Measurements from ENCODE around the gene PRCC. TPM values are rescaled to one million over a fixed set of nuclear protein-coding genes. Genes with fewer than 3 reads are reported as not detected.

Gene PRCC
- total and polyA plus RNA-seq, 2 of the 13 experiments (the other 11 are each of a cell fraction or from before 2014, with no cell fraction given) = 24.2 to 40.5 TPM

DNA sequence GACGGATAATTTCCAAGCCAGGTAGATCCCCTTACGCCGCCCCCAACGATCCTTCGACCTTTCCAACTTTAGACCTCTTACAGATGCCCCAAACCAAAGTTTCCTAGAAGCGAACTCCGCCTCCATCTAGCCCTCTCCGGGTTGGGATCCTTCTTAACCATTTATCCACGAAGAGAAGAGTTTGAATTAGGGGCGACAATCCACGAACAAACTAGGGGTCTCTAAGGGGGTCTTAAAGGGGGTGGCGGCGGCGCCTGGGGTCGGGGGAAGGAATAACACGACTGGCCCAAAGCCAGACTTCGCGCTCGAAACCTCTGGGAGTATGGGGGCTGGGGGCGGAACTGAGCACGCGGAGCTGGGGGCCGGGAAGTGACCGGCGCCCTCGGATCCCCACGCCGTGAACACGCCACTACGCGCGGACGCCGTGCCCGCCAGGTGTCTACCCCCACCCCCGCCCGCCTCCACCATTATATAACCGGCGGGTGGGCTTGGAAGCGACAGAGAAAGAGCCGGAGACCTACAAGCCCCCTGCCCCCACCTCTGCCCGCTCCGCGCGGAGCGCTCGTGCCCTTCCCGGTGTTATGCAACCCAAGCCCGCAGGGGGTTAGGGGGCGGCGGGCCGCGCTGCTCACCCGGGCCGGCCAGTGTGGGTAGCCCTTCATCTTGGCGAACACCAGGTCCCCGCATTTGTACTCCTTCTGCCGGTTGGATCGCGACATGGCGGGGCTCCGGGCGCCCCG is 16.5 kb upstream of the PRCC start (continued):
- TF ChIP-seq GTF3A (CRISPR knock-in tag; conservative IDR thresholded peaks at IDR 0.05) = no peak
- TF ChIP-seq, protein P1, sequence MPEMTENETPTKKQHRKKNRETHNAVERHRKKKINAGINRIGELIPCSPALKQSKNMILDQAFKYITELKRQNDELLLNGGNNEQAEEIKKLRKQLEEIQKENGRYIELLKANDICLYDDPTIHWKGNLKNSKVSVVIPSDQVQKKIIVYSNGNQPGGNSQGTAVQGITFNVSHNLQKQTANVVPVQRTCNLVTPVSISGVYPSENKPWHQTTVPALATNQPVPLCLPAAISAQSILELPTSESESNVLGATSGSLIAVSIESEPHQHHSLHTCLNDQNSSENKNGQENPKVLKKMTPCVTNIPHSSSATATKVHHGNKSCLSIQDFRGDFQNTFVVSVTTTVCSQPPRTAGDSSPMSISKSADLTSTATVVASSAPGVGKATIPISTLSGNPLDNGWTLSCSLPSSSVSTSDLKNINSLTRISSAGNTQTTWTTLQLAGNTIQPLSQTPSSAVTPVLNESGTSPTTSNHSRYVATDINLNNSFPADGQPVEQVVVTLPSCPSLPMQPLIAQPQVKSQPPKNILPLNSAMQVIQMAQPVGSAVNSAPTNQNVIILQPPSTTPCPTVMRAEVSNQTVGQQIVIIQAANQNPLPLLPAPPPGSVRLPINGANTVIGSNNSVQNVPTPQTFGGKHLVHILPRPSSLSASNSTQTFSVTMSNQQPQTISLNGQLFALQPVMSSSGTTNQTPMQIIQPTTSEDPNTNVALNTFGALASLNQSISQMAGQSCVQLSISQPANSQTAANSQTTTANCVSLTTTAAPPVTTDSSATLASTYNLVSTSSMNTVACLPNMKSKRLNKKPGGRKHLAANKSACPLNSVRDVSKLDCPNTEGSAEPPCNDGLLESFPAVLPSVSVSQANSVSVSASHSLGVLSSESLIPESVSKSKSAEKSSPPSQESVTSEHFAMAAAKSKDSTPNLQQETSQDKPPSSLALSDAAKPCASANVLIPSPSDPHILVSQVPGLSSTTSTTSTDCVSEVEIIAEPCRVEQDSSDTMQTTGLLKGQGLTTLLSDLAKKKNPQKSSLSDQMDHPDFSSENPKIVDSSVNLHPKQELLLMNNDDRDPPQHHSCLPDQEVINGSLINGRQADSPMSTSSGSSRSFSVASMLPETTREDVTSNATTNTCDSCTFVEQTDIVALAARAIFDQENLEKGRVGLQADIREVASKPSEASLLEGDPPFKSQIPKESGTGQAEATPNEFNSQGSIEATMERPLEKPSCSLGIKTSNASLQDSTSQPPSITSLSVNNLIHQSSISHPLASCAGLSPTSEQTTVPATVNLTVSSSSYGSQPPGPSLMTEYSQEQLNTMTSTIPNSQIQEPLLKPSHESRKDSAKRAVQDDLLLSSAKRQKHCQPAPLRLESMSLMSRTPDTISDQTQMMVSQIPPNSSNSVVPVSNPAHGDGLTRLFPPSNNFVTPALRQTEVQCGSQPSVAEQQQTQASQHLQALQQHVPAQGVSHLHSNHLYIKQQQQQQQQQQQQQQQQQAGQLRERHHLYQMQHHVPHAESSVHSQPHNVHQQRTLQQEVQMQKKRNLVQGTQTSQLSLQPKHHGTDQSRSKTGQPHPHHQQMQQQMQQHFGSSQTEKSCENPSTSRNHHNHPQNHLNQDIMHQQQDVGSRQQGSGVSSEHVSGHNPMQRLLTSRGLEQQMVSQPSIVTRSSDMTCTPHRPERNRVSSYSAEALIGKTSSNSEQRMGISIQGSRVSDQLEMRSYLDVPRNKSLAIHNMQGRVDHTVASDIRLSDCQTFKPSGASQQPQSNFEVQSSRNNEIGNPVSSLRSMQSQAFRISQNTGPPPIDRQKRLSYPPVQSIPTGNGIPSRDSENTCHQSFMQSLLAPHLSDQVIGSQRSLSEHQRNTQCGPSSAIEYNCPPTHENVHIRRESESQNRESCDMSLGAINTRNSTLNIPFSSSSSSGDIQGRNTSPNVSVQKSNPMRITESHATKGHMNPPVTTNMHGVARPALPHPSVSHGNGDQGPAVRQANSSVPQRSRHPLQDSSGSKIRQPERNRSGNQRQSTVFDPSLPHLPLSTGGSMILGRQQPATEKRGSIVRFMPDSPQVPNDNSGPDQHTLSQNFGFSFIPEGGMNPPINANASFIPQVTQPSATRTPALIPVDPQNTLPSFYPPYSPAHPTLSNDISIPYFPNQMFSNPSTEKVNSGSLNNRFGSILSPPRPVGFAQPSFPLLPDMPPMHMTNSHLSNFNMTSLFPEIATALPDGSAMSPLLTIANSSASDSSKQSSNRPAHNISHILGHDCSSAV (CRISPR knock-in tag; IDR thresholded peaks at IDR 0.05; ENCODE audit: borderline replicate concordance) = no peak
- TF ChIP-seq, protein P2, sequence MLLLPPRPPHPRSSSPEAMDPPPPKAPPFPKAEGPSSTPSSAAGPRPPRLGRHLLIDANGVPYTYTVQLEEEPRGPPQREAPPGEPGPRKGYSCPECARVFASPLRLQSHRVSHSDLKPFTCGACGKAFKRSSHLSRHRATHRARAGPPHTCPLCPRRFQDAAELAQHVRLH (CRISPR knock-in tag; IDR thresholded peaks at IDR 0.05; ENCODE audit: borderline replicate concordance, low read depth) = no peak; the same call in 1 of the 2 replicates
- TF ChIP-seq ZBTB38 (CRISPR knock-in tag; IDR thresholded peaks at IDR 0.05) = no peak
- TF ChIP-seq, protein P3, sequence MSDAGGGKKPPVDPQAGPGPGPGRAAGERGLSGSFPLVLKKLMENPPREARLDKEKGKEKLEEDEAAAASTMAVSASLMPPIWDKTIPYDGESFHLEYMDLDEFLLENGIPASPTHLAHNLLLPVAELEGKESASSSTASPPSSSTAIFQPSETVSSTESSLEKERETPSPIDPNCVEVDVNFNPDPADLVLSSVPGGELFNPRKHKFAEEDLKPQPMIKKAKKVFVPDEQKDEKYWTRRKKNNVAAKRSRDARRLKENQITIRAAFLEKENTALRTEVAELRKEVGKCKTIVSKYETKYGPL (CRISPR knock-in tag; IDR thresholded peaks at IDR 0.05) = peak; percentile 89
- no peak for TF ChIP-seq DNMT1 (CRISPR knock-in tag; IDR thresholded peaks at IDR 0.05)
- no peak for TF ChIP-seq ZNF367 (CRISPR knock-in tag; IDR thresholded peaks at IDR 0.05; ENCODE audit: borderline replicate concordance)
- no peak for TF ChIP-seq EED (CRISPR knock-in tag; IDR thresholded peaks at IDR 0.05)
- TF ChIP-seq, protein P4, sequence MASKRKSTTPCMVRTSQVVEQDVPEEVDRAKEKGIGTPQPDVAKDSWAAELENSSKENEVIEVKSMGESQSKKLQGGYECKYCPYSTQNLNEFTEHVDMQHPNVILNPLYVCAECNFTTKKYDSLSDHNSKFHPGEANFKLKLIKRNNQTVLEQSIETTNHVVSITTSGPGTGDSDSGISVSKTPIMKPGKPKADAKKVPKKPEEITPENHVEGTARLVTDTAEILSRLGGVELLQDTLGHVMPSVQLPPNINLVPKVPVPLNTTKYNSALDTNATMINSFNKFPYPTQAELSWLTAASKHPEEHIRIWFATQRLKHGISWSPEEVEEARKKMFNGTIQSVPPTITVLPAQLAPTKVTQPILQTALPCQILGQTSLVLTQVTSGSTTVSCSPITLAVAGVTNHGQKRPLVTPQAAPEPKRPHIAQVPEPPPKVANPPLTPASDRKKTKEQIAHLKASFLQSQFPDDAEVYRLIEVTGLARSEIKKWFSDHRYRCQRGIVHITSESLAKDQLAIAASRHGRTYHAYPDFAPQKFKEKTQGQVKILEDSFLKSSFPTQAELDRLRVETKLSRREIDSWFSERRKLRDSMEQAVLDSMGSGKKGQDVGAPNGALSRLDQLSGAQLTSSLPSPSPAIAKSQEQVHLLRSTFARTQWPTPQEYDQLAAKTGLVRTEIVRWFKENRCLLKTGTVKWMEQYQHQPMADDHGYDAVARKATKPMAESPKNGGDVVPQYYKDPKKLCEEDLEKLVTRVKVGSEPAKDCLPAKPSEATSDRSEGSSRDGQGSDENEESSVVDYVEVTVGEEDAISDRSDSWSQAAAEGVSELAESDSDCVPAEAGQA (IDR thresholded peaks at IDR 0.05; ENCODE audit: low read depth) = no peak
- TF ChIP-seq, protein P4 (CRISPR knock-in tag; IDR thresholded peaks at IDR 0.05; ENCODE audit: borderline replicate concordance) = no peak
- TF ChIP-seq SALL1 (CRISPR knock-in tag; IDR thresholded peaks at IDR 0.05) = no peak
- 0 out of 2 replicates have a peak, but pooled peaks have one; percentile 24 for TF ChIP-seq HIVEP1 (CRISPR knock-in tag; IDR thresholded peaks at IDR 0.05)
- peak; percentile 64; the same call in 1 of the 2 replicates for TF ChIP-seq RBFOX2 (IDR thresholded peaks at IDR 0.05; ENCODE audit: low read depth, low read length)
- no peak for TF ChIP-seq SCMH1 (CRISPR knock-in tag; IDR thresholded peaks at IDR 0.05; ENCODE audit: borderline replicate concordance)
